Keratinocyte (primary cell): ENCODE data around the gene LRWD1. TPM values are rescaled to one million over a fixed set of nuclear protein-coding genes. Genes with fewer than 3 reads are reported as not detected.
"Not testable (repeated sequence)": the region's sequence is repeated elsewhere in the genome, so short reads cannot be mapped to it uniquely, and the experiment has no call there.

Source experiments
- DNase-seq: peaks from one replicate; pipeline ENCODE4 v3.0.0-alpha.2; 2011; ENCODE audit warnings: low read depth, missing footprints, low spot score
- FAIRE-seq: peaks from 2 replicates; lab custom pipeline; 2011; peaks lifted over from hg19 to GRCh38; lab: Jason Lieb, UNC
- H2AFZ ChIP-seq: 2 replicates; pipeline ENCODE4 v1.6.0; 2012; ENCODE audit warnings: low read length, control low read depth, inconsistent platforms; ENCODE audit not compliant: control insufficient read depth
- H3K27ac ChIP-seq: 2 replicates; pipeline ENCODE4 v1.5.1; 2011; ENCODE audit warnings: low read length; ENCODE audit not compliant: control insufficient read depth, insufficient read depth
- H3K27me3 ChIP-seq: 3 replicates; pipeline ENCODE4 v1.6.0; 2011; ENCODE audit warnings: low read length; ENCODE audit not compliant: control insufficient read depth, insufficient read depth; ENCODE audit errors: extremely low read depth
- H3K36me3 ChIP-seq, 2 experiments: 2 replicates in 1 of 2; 3 replicates in 1 of 2; pipeline ENCODE4 v1.5.1; 2011; ENCODE audit warnings: low read length in 2 of 2, mild to moderate bottlenecking in 1 of 2; ENCODE audit not compliant: control insufficient read depth in 2 of 2, insufficient read depth in 2 of 2; ENCODE audit errors: extremely low read depth in 1 of 2
- H3K4me1 ChIP-seq: 3 replicates; pipeline ENCODE4 v1.5.1; 2011; ENCODE audit warnings: low read length; ENCODE audit not compliant: control insufficient read depth, insufficient read depth; ENCODE audit errors: extremely low read depth
- H3K4me2 ChIP-seq: 3 replicates; pipeline ENCODE4 v1.6.0; 2011; ENCODE audit warnings: low read depth, low read length; ENCODE audit not compliant: control insufficient read depth, insufficient read depth; ENCODE audit errors: extremely low read depth
- H3K4me3 ChIP-seq, 3 experiments: fragments of 200-600 bp in 1 of 3; sonication (generic) in 1 of 3; 2 replicates in 2 of 3; 3 replicates in 1 of 3; pipeline ENCODE4 v1.5.1; 2011 to 2016; ENCODE audit warnings: low read length in 3 of 3, mild to moderate bottlenecking in 3 of 3, control low read depth in 2 of 3, inconsistent platforms in 1 of 3, low read depth in 1 of 3, mixed read lengths in 1 of 3, mixed run types in 1 of 3, moderate library complexity in 1 of 3; ENCODE audit not compliant: control insufficient read depth in 2 of 3, insufficient read depth in 2 of 3; ENCODE audit errors: extremely low read depth in 1 of 3
- H3K79me2 ChIP-seq: 2 replicates; pipeline ENCODE4 v1.6.0; 2012; ENCODE audit warnings: low read length; ENCODE audit not compliant: control insufficient read depth, insufficient read depth
- H3K9ac ChIP-seq: 3 replicates; pipeline ENCODE4 v1.6.0; 2011; ENCODE audit warnings: low read length; ENCODE audit not compliant: control insufficient read depth, insufficient read depth; ENCODE audit errors: extremely low read depth
- H3K9me1 ChIP-seq: 3 replicates; pipeline ENCODE4 v1.6.0; 2011; ENCODE audit warnings: low read length; ENCODE audit not compliant: control insufficient read depth, insufficient read depth; ENCODE audit errors: extremely low read depth
- H3K9me3 ChIP-seq: 2 replicates; pipeline ENCODE4 v1.5.1; 2012; ENCODE audit warnings: low read depth, low read length; ENCODE audit not compliant: control insufficient read depth
- H4K20me1 ChIP-seq: 3 replicates; pipeline ENCODE4 v1.6.0; 2011; ENCODE audit warnings: low read length; ENCODE audit not compliant: control insufficient read depth, insufficient read depth; ENCODE audit errors: extremely low read depth
- dilution Hi-C: fragments of 300-500 bp; cut with MboI; formaldehyde crosslinking; loops from one replicate; pipeline ENCODE4 v1.7.0; 2020; ENCODE audit warnings: low sequenced_read_pairs; ENCODE audit not compliant: extremely low pct_ligation_motif_present
- polyA plus RNA-seq, 5 experiments: library from polyadenylated mRNA; depleted of rRNA in 3 of 5; stranded (reverse) in 3 of 5; stranded (forward) in 1 of 5; unstranded in 1 of 5; fragments of >200 nt; gene quantifications; 1 replicate in 1 of 5; 2 replicates in 3 of 5; 3 replicates in 1 of 5; pipeline versions ENCODE4 v1.2.1 to v1.2.3, GENCODE V29; 2011 to 2012; ENCODE audit warnings: missing spikeins in 2 of 5, low read depth in 1 of 5, low replicate concordance in 1 of 5

Gene LRWD1
- polyA plus RNA-seq, 1 donor (not counting 4 experiments of a cell fraction or from before 2014, with no cell fraction given): 11.3 TPM

DNA sequence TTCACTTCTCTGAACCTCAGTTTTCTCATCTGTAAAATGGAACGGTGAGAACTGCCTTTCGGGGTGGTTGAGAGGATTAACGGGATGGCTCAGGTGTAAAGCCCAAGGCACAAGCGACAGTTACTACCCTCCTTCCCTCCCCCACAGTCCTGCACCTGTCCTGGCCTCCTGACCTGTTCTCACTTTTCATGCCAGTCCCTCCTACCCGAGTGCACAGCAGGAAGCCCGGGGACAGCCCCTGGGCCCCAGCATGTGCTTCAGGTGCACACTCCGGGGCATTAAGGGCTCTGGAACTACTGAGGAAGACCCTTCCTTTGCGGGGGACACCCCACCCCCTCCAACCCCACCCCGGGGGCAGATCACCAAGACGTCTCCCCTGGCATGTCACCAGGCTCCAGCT, 52.2 kb downstream of the LRWD1 start:
- H3K9ac ChIP-seq, DNase-seq, H3K4me3 ChIP-seq, H4K20me1 ChIP-seq, H3K4me1 ChIP-seq, FAIRE-seq, H3K79me2 ChIP-seq, H3K27me3 ChIP-seq, H3K36me3 ChIP-seq, H3K9me1 ChIP-seq, H2AFZ ChIP-seq, H3K27ac ChIP-seq, H3K9me3 ChIP-seq, dilution Hi-C loops, H3K4me2 ChIP-seq: not testable (repeated sequence)

DNA sequence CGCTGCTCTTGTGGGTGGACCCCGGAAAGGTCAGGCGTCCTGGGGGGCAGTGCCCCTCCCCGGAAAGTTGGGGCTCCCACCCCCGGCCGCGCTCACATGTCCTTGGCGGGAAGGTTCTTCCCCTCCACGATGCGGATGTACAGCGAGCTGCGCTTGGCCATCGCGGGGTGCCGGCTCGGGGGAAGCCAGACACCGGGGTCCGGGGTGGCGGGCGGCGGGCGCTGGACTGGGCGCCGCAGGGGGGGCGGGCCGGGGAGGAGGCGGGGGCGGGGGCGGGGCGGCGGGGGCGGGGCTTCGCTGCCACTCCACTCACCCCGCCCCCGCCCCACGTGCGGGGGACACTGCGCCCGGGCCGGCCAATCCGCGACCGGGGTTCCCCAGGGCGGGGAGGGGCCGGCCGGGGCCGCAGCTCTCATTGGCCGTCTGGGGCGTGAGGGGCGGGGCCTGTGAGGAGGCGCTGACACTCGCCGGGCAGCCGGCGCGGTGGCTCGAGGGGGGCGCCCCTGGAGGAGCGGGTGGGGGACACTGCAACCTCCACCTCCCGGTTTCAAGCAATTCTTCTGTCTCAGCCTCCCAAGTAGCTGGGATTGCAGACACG, 52.9 kb downstream of the LRWD1 start, which contains the start of gene RASA4B:
RASA4B (minus strand) TSS at position 228 of the 598 bp plus-strand sequence; CDS start at position 161, 67 bp downstream.
- dilution Hi-C loops, H3K4me1 ChIP-seq, DNase-seq, H2AFZ ChIP-seq, H3K4me3 ChIP-seq, H3K9me3 ChIP-seq, H3K9me1 ChIP-seq, H3K27ac ChIP-seq, H3K36me3 ChIP-seq, H3K4me2 ChIP-seq, H3K27me3 ChIP-seq, H3K9ac ChIP-seq, H4K20me1 ChIP-seq, FAIRE-seq, H3K79me2 ChIP-seq: not testable (repeated sequence)

DNA sequence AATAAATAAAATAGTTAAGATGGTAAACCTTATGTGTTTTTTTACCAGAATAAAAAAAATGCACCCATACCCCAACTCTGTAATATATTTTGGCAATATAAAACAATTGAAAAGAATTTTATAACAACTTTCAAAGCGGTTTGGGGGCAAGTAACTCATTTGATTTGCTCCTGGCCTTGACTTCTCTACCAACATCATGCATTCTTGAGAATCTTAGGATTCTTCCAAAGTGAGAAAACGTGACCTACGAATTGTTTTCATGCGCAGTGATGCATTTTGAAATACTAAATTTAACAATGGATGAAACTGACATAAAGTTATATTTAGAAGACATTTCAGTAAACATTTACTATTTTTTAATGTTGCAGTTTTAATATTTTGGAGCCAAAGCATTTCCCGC, 56.0 kb downstream of the LRWD1 start:
- H4K20me1 ChIP-seq, dilution Hi-C loops, H3K36me3 ChIP-seq, FAIRE-seq, H2AFZ ChIP-seq, H3K9me3 ChIP-seq, H3K4me1 ChIP-seq, H3K4me3 ChIP-seq, H3K79me2 ChIP-seq, H3K4me2 ChIP-seq, H3K27me3 ChIP-seq, H3K9ac ChIP-seq, H3K27ac ChIP-seq, H3K9me1 ChIP-seq, DNase-seq: not testable (repeated sequence)

Other genes with a start within 250 kb of the LRWD1 start
- gene SH2B2, start 178.1 kb upstream of the LRWD1 start, polyA plus RNA-seq: 0.26 to 0.64 TPM (median 0.59 TPM) in 3 replicates
- not detected in 3 replicates for gene SPDYE6, start 108.5 kb upstream of the LRWD1 start, polyA plus RNA-seq
- 12.5 to 16.1 TPM (median 12.9 TPM) in 3 replicates for gene PRKRIP1, start 68.6 kb upstream of the LRWD1 start, polyA plus RNA-seq
- 2.0 to 4.3 TPM (median 4.1 TPM) in 3 replicates for gene ORAI2, start 31.4 kb upstream of the LRWD1 start, polyA plus RNA-seq
- 3.1 to 5.5 TPM (median 3.7 TPM) in 3 replicates for gene ALKBH4, start 121 bp upstream of the LRWD1 start, polyA plus RNA-seq
- 65.0 to 71.8 TPM (median 65.9 TPM) in 3 replicates for gene POLR2J, start 13.9 kb downstream of the LRWD1 start, polyA plus RNA-seq
- 0.45 to 1.2 TPM (median 0.49 TPM) in 3 replicates for gene RASA4B, start 52.8 kb downstream of the LRWD1 start, polyA plus RNA-seq
- 4.6 to 27.3 TPM (median 6.3 TPM) in 3 replicates for gene UPK3BL2, start 78.7 kb downstream of the LRWD1 start, polyA plus RNA-seq
- gene SPDYE2, start 86.2 kb downstream of the LRWD1 start, polyA plus RNA-seq: not detected in 3 replicates
- gene POLR2J3, start 107.6 kb downstream of the LRWD1 start, polyA plus RNA-seq: 30.0 to 93.6 TPM (median 44.4 TPM) in 3 replicates
- 0.39 to 1.3 TPM (median 1.1 TPM) in 3 replicates for gene RASA4, start 151.8 kb downstream of the LRWD1 start, polyA plus RNA-seq
- gene UPK3BL1, start 177.8 kb downstream of the LRWD1 start, polyA plus RNA-seq: 20.3 to 112 TPM (median 48.2 TPM) in 3 replicates
- gene SPDYE2B, start 185.3 kb downstream of the LRWD1 start, polyA plus RNA-seq: not detected in 3 replicates
- gene POLR2J2, start 206.7 kb downstream of the LRWD1 start, polyA plus RNA-seq: 1.9 to 3.1 TPM (median 2.8 TPM) in 3 replicates